GM19452 (cell line): ENCODE measurements around the gene C6orf15.
A peak's percentile ranks its signal among the peaks of the same experiment; 100 is the strongest.

ENCODE experiments used
- ATAC-seq: cut with Tn5 transposase; IDR thresholded peaks from one replicate; pipeline ENCODE4 v1.9.1; 2021; ENCODE audit not compliant: unreplicated experiment

The C6orf15 gene

GRCh38 chr6:31112478-31112877, at the start of gene C6orf15:
Gene C6orf15, minus strand, starts transcription at chr6:31112575. Its CDS starts 20 bp downstream, at chr6:31112555.
- ATAC-seq: no peak

GRCh38 chr6:31161216-31162126, 49.1 kb upstream of the C6orf15 start:
- ATAC-seq: no peak

- ATAC-seq: no peak
Observed at GRCh38 chr6:31158863-31159855, 46.8 kb upstream of the C6orf15 start.

GRCh38 chr6:31158140-31158862, 45.9 kb upstream of the C6orf15 start, which contains the start of gene TCF19:
Gene TCF19, plus strand, starts transcription at chr6:31158589. Its CDS starts 881 bp downstream, at chr6:31159470.
- ATAC-seq: peak; percentile 81

GRCh38 chr6:31157513-31158139, 45.3 kb upstream of the C6orf15 start, which contains the start of gene CCHCR1:
Gene CCHCR1, minus strand, starts transcription at chr6:31157802. Its CDS starts 202 bp downstream, at chr6:31157600.
- ATAC-seq: no peak

GRCh38 chr6:31156641-31157040, 44.3 kb upstream of the C6orf15 start:
- no peak for ATAC-seq

- no peak for ATAC-seq
Observed at GRCh38 chr6:31154436-31154835, 42.1 kb upstream of the C6orf15 start.

- ATAC-seq: no peak
Observed at GRCh38 chr6:31152781-31153180, 40.4 kb upstream of the C6orf15 start.

GRCh38 chr6:31149827-31150447, 37.6 kb upstream of the C6orf15 start:
- ATAC-seq: no peak

GRCh38 chr6:31145386-31145785, 33.0 kb upstream of the C6orf15 start:
- ATAC-seq: no peak

GRCh38 chr6:31144970-31145340, 32.6 kb upstream of the C6orf15 start:
- no peak for ATAC-seq

GRCh38 chr6:31144296-31144969, 32.1 kb upstream of the C6orf15 start:
- ATAC-seq: no peak

GRCh38 chr6:31143148-31143547, 30.8 kb upstream of the C6orf15 start:
- ATAC-seq: no peak

- ATAC-seq: no peak
Observed at GRCh38 chr6:31142361-31142761, 30.0 kb upstream of the C6orf15 start.

- no peak for ATAC-seq
Observed at GRCh38 chr6:31140643-31141042, 28.3 kb upstream of the C6orf15 start.

- no peak for ATAC-seq
Observed at GRCh38 chr6:31139599-31139998, 27.2 kb upstream of the C6orf15 start.

GRCh38 chr6:31138982-31139381, 26.6 kb upstream of the C6orf15 start, which contains the start of gene PSORS1C2:
Gene PSORS1C2, minus strand, starts transcription at chr6:31139066. Its CDS starts 40 bp downstream, at chr6:31139026.
- no peak for ATAC-seq

- no peak for ATAC-seq
Observed at GRCh38 chr6:31135710-31136109, 23.3 kb upstream of the C6orf15 start.

GRCh38 chr6:31132806-31133205, 20.4 kb upstream of the C6orf15 start:
- ATAC-seq: no peak
